OCI-LY3 (cell line): ENCODE results near the gene LGALS14.
"Not testable (repeated sequence)": the region's sequence is repeated elsewhere in the genome, so short reads cannot be mapped to it uniquely, and the experiment has no call there.

Experiments used
- H2AFZ ChIP-seq: fragments of 200-600, 300-600 bp; shearing (Covaris generic); 2 replicates; pipeline ENCODE4 v1.6.0; 2014; ENCODE audit warnings: antibody characterized with exemption, low read depth, low read length
- H3K27ac ChIP-seq: fragments of 200-600, 300-600 bp; sonication (generic); 2 replicates; pipeline ENCODE4 v1.5.1; 2014; ENCODE audit warnings: mild to moderate bottlenecking, low read length, moderate library complexity, mixed read lengths
- H3K27me3 ChIP-seq: fragments of 200-600, 300-600 bp; sonication (generic); 2 replicates; pipeline ENCODE4 v1.6.1; 2014; ENCODE audit warnings: low read depth, low read length, mixed read lengths
- H3K36me3 ChIP-seq: fragments of 200-600, 300-600 bp; sonication (generic); replicated peaks from 2 replicates; pipeline ENCODE3; 2014; ENCODE audit warnings: low read depth, low read length, mixed read lengths
- H3K4me1 ChIP-seq: fragments of 300-600, 200-600 bp; sonication (generic); 2 replicates; pipeline ENCODE4 v1.6.1; 2014; ENCODE audit warnings: low read length, mixed read lengths
- H3K4me2 ChIP-seq: fragments of 200-600, 300-600 bp; sonication (generic); 2 replicates; pipeline ENCODE4 v1.6.1; 2014; ENCODE audit warnings: low read length, mixed read lengths
- H3K4me3 ChIP-seq: fragments of 300-600, 200-600 bp; sonication (generic); 2 replicates; pipeline ENCODE4 v1.5.1; 2014; ENCODE audit warnings: antibody characterized with exemption, mild to moderate bottlenecking, low read length, moderate library complexity
- H3K79me2 ChIP-seq: fragments of 300-600, 200-600 bp; shearing (Covaris generic); 2 replicates; pipeline ENCODE4 v1.6.1; 2014; ENCODE audit warnings: mild to moderate bottlenecking, low read length, mixed read lengths
- H3K9ac ChIP-seq: fragments of 300-600, 200-600 bp; shearing (Covaris generic); 2 replicates; pipeline ENCODE4 v1.6.0; 2014; ENCODE audit warnings: mild to moderate bottlenecking, low read length, moderate library complexity
- H3K9me3 ChIP-seq: fragments of 200-600, 300-600 bp; shearing (Covaris generic); 2 replicates; pipeline ENCODE4 v1.6.1; 2014; ENCODE audit warnings: low read length, mixed read lengths; ENCODE audit not compliant: insufficient read depth
- H4K20me1 ChIP-seq: fragments of 200-600, 300-600 bp; sonication (generic); 2 replicates; pipeline ENCODE4 v1.6.1; 2016; ENCODE audit warnings: low read length, mixed read lengths; ENCODE audit not compliant: insufficient read depth
- EZH2phosphoT487 ChIP-seq: fragments of 200-600 bp; shearing (Covaris generic); IDR thresholded peaks from 2 replicates; pipeline ENCODE4 v1.6.1; 2018; ENCODE audit warnings: antibody characterized with exemption, mixed run types, low read depth
- TF ChIP-seq, protein P1 (sequence below): fragments of 200-600, 300-600 bp; sonication (generic); IDR thresholded peaks from 2 replicates; pipeline ENCODE4 v1.5.1; 2014; ENCODE audit warnings: antibody characterized with exemption, low read length, low read depth

The LGALS14 gene

DNA sequence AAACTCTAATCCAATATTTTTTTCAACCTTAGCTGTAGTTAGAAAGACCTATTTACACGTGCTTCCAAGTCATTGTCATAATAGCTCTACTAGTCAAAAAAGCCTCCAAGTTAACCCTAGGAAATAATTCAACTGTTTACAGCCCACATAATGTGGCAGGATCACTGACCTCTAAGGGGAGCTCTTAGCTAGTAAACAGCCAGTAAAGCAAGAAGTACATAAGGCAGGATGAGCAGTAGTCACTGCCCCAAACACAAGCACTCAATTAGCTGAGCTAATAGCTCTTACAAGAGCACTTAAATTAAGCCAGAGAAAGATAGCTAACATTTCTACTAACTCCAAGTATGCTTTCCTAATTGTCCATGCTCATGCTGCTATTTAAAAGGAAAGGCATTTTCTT is 30.4 kb upstream of the LGALS14 start:
- TF ChIP-seq, protein P1, sequence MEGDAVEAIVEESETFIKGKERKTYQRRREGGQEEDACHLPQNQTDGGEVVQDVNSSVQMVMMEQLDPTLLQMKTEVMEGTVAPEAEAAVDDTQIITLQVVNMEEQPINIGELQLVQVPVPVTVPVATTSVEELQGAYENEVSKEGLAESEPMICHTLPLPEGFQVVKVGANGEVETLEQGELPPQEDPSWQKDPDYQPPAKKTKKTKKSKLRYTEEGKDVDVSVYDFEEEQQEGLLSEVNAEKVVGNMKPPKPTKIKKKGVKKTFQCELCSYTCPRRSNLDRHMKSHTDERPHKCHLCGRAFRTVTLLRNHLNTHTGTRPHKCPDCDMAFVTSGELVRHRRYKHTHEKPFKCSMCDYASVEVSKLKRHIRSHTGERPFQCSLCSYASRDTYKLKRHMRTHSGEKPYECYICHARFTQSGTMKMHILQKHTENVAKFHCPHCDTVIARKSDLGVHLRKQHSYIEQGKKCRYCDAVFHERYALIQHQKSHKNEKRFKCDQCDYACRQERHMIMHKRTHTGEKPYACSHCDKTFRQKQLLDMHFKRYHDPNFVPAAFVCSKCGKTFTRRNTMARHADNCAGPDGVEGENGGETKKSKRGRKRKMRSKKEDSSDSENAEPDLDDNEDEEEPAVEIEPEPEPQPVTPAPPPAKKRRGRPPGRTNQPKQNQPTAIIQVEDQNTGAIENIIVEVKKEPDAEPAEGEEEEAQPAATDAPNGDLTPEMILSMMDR = peak; percentile 47
- H3K36me3 ChIP-seq, H3K27ac ChIP-seq, H4K20me1 ChIP-seq, H3K4me3 ChIP-seq, H3K4me2 ChIP-seq, H3K9me3 ChIP-seq, H3K79me2 ChIP-seq, H3K9ac ChIP-seq, H2AFZ ChIP-seq: not testable (repeated sequence)
- Histone ChIP-seq H3K27me3 (peaks cover 71% of the 10 kb centered on the region), H3K4me1 (peaks cover 27% of the 10 kb centered on the region)

- no peaks in the 10 kb centered on the region for H3K79me2 ChIP-seq
- no peaks in the 10 kb centered on the region for H3K36me3 ChIP-seq
- peak overlapping the region; percentile 23 for H3K4me2 ChIP-seq
- H3K4me3 ChIP-seq = no peak overlapping the region
- H2AFZ ChIP-seq = no peak overlapping the region
- 0 out of 2 replicates have a peak, but pooled peaks cover 3% of the 10 kb centered on the region for H4K20me1 ChIP-seq
- peaks cover 85% of the 10 kb centered on the region for H3K27me3 ChIP-seq
- H3K27ac ChIP-seq = no peak overlapping the region
- TF ChIP-seq EZH2phosphoT487 = no peak
- TF ChIP-seq, protein P1 = no peak
- H3K9me3 ChIP-seq = no peaks in the 10 kb centered on the region
- peaks cover 31% of the 10 kb centered on the region for H3K4me1 ChIP-seq
- H3K9ac ChIP-seq = no peak overlapping the region
Measured at GRCh38 chr19:39676004-39676403, 28.3 kb upstream of the LGALS14 start.

DNA sequence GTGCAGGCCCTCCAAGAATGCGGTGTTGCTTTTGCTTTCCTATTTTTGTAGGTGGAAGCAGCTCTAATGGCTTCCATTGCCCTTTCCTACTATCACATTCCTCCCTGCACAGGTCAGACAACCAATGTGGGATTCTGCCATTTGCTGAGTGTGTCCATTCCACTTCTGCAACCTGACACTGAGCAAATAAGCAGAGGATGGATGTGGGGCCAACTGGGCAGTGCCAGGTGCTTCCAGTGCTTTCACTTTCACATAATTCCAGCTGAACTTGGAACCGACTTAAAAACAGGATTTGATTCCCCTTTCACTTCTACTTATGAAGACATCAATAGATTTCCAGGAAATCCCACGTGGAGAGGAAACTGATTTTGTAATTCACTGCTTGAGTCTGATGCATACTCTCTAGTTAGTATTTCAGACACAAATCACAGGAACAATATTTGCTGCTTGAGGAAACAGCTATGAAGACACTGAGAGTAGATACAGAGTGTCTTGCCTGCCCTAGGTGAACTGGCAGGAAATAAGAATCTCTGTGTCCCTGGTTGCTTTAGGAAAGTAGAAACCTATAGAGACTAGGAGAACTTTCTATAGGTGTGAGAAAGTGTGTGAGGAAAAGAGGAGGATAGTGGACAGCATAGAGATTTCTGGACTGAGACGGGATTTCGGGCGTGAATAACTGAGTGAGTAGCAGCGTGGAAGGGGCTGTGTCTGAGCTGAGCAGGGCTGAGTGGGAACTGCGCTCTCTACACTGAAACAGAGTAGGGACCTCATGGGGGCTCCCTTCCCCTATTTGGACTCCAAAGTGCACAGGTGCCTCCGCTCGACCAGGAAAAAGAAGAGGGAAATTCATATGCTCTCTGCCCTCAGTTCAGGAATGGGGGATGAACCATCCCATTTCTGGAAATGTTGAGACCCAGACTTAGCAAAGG is 26.1 kb upstream of the LGALS14 start:
- Histone ChIP-seq H3K36me3 (no peaks in the 10 kb centered on the region), H3K4me3 (no peak overlapping the region), H3K4me1 (peaks cover 27% of the 10 kb centered on the region), H4K20me1 (0 out of 2 replicates have a peak, but pooled peaks cover 3% of the 10 kb centered on the region), H3K27me3 (peaks cover 76% of the 10 kb centered on the region), H3K79me2 (no peaks in the 10 kb centered on the region), H2AFZ (no peak overlapping the region), H3K27ac (no peak overlapping the region), H3K9me3 (no peaks in the 10 kb centered on the region), H3K4me2 (no peak overlapping the region), H3K9ac (no peak overlapping the region)
- TF ChIP-seq, protein P1 = peak; percentile 31; the same call in 1 of the 2 replicates
- no peak for TF ChIP-seq EZH2phosphoT487

DNA sequence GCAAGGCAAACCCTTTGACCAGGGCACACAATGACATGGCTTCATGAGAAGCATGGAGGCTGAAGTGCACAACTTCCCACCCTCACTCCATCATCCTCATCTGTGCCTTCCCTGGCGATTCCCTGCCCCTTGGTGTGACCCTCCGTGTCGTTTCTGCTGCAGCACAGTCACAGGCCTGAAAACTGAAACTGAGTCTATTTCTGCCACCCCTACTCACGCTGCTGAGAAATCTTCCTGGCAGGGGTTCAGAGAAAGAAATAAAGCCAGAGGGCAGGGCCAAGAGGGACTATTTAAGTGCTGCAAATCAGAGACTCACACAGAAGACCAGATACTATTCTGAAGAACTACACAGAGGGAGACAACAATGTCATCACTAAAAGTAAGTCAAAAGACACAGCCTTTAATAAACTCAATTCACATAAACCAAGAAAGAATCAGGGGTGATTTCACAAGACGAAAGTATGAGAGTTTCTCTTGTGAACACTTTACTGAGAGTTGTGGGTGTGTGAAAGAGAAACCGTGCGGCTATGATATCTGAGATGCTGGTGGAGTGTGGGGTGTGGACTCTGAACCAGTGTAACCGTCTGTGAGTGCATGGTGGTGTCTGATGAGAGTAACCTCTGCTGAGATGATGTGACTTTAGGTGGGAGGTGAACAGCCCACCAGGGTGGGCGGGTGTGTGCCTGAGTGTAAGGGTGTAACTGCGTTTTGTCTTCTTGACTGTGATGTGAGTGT is 25.1 kb upstream of the LGALS14 start:
- Histone ChIP-seq H3K4me2 (no peak overlapping the region), H3K79me2 (no peaks in the 10 kb centered on the region), H3K27me3 (peaks cover 76% of the 10 kb centered on the region), H2AFZ (no peak overlapping the region), H3K9me3 (no peaks in the 10 kb centered on the region), H3K9ac (no peak overlapping the region), H3K27ac (no peak overlapping the region), H3K36me3 (no peaks in the 10 kb centered on the region), H3K4me3 (no peak overlapping the region), H4K20me1 (0 out of 2 replicates have a peak, but pooled peaks cover 3% of the 10 kb centered on the region), H3K4me1 (peaks cover 27% of the 10 kb centered on the region)
- TF ChIP-seq EZH2phosphoT487 = no peak
- TF ChIP-seq, protein P1 = no peak
